HG02870 (cell line): Measurements from ENCODE around the gene LMBRD2.

Experiments used
- ATAC-seq: cut with Tn5 transposase; IDR thresholded peaks from one replicate; pipeline ENCODE4 v1.9.1; 2021; ENCODE audit warnings: mild to moderate bottlenecking, moderate library complexity; ENCODE audit not compliant: unreplicated experiment

LMBRD2 gene

DNA sequence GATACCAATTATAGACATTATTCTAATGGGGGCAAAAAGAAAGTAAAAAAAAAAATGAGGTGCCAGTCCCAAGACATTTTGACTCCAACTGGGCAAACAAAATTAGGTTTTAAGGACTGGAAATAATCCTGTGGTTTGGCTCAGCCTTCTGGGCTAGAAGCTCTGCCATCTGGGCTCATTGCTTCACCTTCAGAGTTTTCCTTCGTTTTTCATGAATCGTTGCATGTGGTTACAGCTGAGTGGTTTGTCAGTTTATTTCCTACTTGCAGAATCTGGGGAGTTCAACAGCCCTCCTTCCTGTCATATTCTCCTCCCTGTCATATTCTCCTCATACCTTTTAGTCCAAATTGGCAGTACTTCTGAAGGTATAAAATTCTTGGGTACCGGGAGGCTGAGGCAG is 97.0 kb downstream of the LMBRD2 start:
- no peak for ATAC-seq

DNA sequence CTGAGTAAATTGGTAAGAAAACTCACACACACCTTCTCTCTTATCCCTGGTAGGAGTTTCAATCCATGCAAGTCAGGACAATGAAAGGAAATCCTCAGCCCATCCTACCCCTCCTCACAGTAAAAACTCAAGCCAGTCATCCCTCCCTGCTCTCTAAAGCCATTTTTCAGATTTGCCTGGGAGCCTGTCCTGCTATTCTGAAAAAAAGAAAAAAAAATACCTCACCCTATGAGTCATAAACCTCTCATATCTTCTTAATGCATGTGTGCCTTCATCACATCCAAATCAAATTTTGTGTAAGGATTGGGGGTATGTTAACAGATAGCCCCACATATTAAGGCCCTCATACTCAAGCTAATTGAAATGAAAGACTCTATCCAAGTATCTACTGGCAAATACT is 99.1 kb downstream of the LMBRD2 start:
- ATAC-seq = no peak

DNA sequence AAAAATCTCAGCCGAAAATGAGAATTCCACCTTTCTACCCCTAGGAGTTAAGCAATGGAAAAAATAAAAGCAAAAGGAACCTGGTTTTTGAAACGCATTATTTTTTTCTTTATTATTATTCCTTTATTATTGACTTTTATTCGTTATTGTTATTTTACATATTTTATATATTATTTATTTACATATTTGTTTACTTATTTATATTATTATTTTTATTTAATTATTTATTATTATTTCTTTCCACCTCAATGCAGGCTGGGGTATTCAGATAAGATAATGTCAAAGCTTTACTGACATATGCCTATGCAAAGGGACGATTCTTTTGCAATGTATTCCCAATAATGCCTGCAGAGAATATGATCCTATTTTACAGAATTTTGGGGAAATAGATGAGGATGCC is 101.7 kb downstream of the LMBRD2 start:
- no peak for ATAC-seq
